HG02763 (cell line): Measurements from ENCODE around the gene BLOC1S4.
"Not testable (repeated sequence)": the region's sequence is repeated elsewhere in the genome, so short reads cannot be mapped to it uniquely, and the experiment has no call there.

ENCODE experiments used
- ATAC-seq: cut with Tn5 transposase; IDR thresholded peaks from one replicate; pipeline ENCODE4 v1.9.1; 2021; ENCODE audit warnings: mild to moderate bottlenecking, moderate library complexity; ENCODE audit not compliant: unreplicated experiment

The BLOC1S4 gene

GRCh38 chr4:6716018-6716911 lies at the start of gene BLOC1S4:
TSS of gene BLOC1S4 (plus strand) at chr4:6716174. CDS start at chr4:6716210, 36 bp downstream.
- peak; percentile 85 for ATAC-seq

- ATAC-seq: no peak
These were observed 47.6 kb upstream of the BLOC1S4 start for GRCh38 chr4:6668391-6668790.

GRCh38 chr4:6671648-6672047 lies 44.3 kb upstream of the BLOC1S4 start:
- no peak for ATAC-seq

GRCh38 chr4:6672131-6672530 lies 43.8 kb upstream of the BLOC1S4 start:
- no peak for ATAC-seq

- not testable (repeated sequence) for ATAC-seq
These were observed 43.3 kb upstream of the BLOC1S4 start for GRCh38 chr4:6672541-6673190.

GRCh38 chr4:6673191-6673659 lies 42.7 kb upstream of the BLOC1S4 start:
- ATAC-seq: not testable (repeated sequence)

- peak; percentile 75 for ATAC-seq
These were observed 42.1 kb upstream of the BLOC1S4 start for GRCh38 chr4:6673660-6674499.

- peak; percentile 31 for ATAC-seq
These were observed 41.3 kb upstream of the BLOC1S4 start for GRCh38 chr4:6674500-6675149.

GRCh38 chr4:6676722-6677558 lies 39.0 kb upstream of the BLOC1S4 start:
- ATAC-seq: no peak

GRCh38 chr4:6680372-6681034 lies 35.5 kb upstream of the BLOC1S4 start:
- no peak for ATAC-seq

- no peak for ATAC-seq
These were observed 34.8 kb upstream of the BLOC1S4 start for GRCh38 chr4:6681191-6681590.

- ATAC-seq: no peak
These were observed 32.9 kb upstream of the BLOC1S4 start for GRCh38 chr4:6682862-6683590.

GRCh38 chr4:6684656-6685055 lies 31.3 kb upstream of the BLOC1S4 start:
- ATAC-seq: no peak

GRCh38 chr4:6686104-6686787 lies 29.7 kb upstream of the BLOC1S4 start:
- no peak for ATAC-seq

GRCh38 chr4:6687947-6688878 lies 27.8 kb upstream of the BLOC1S4 start:
- ATAC-seq: no peak

- ATAC-seq: peak; percentile 78
These were observed 27.0 kb upstream of the BLOC1S4 start for GRCh38 chr4:6688879-6689505.
